HEK293 (cell line): Measurements from ENCODE around the gene YIPF2.
A peak's percentile ranks its signal among the peaks of the same experiment; 100 is the strongest.

ENCODE experiments used
- CTCF ChIA-PET: fragments of 350-600 bp; formaldehyde crosslinking; extraction: SDS; loops from one replicate; lab custom pipeline; 2021; ENCODE audit warnings: antibody characterized with exemption; lab: Yijun Ruan, JAX
- POLR2A ChIA-PET: fragments of 300-600 bp; formaldehyde crosslinking; extraction: SDS; loops from one replicate; lab custom pipeline; 2020; ENCODE audit warnings: antibody characterized with exemption, inconsistent platforms; lab: Yijun Ruan, JAX
- H3K27ac ChIP-seq: fragments of 200-500 bp; sonication (Bioruptor generic); 2 replicates; pipeline ENCODE4 v1.5.1; 2014; ENCODE audit warnings: low read depth, low read length, control low read depth, inconsistent platforms; ENCODE audit errors: extremely low read depth
- H3K36me3 ChIP-seq, 2 experiments: fragments of 200-500 bp in 1 of 2; sonication (Bioruptor generic) in 1 of 2; 1 replicate in 1 of 2; 2 replicates in 1 of 2; pipeline ENCODE4 v1.5.1; 2014 to 2017; ENCODE audit warnings: inconsistent platforms in 2 of 2, low read length in 2 of 2; ENCODE audit not compliant: control insufficient read depth in 2 of 2, insufficient read depth in 1 of 2
- H3K4me1 ChIP-seq: fragments of 200-500 bp; sonication (Bioruptor generic); 2 replicates; pipeline ENCODE4 v1.5.1; 2014; ENCODE audit warnings: mild to moderate bottlenecking, low read length, inconsistent platforms; ENCODE audit not compliant: control insufficient read depth, insufficient read depth
- H3K4me3 ChIP-seq: 2 replicates; pipeline ENCODE4 v1.5.1; 2011; ENCODE audit warnings: low read depth, mild to moderate bottlenecking, control low read depth, low read length, moderate library complexity
- H3K9me3 ChIP-seq: fragments of 200-500 bp; sonication (Bioruptor generic); 2 replicates; pipeline ENCODE4 v1.5.1; 2014; ENCODE audit warnings: low read depth, low read length, inconsistent platforms; ENCODE audit not compliant: control insufficient read depth, insufficient read depth
- AEBP2 ChIP-seq: fragments of 450-650 bp; formaldehyde crosslinking; IDR thresholded peaks from 2 replicates; pipeline ENCODE4 v1.5.1; 2016; ENCODE audit warnings: missing biosample characterization, missing genetic modification characterization, borderline replicate concordance
- GLIS1 ChIP-seq: fragments of 450-650 bp; formaldehyde crosslinking; IDR thresholded peaks from 2 replicates; pipeline ENCODE4 v1.5.1; 2016; ENCODE audit warnings: missing biosample characterization, missing genetic modification characterization
- GLIS2 ChIP-seq: fragments of 450-650 bp; formaldehyde crosslinking; IDR thresholded peaks from 2 replicates; pipeline ENCODE4 v1.5.1; 2016; ENCODE audit warnings: missing biosample characterization, missing genetic modification characterization
- OVOL3 ChIP-seq: fragments of 450-650 bp; formaldehyde crosslinking; IDR thresholded peaks from 2 replicates; pipeline ENCODE4 v1.5.1; 2016; ENCODE audit warnings: missing biosample characterization, missing genetic modification characterization
- TSHZ1 ChIP-seq: fragments of 450-650 bp; formaldehyde crosslinking; IDR thresholded peaks from 2 replicates; pipeline ENCODE4 v1.5.1; 2016; ENCODE audit warnings: missing biosample characterization, missing genetic modification characterization, borderline replicate concordance
- ZBTB17 ChIP-seq: fragments of 450-650 bp; formaldehyde crosslinking; IDR thresholded peaks from 2 replicates; pipeline ENCODE4 v1.5.1; 2016; ENCODE audit warnings: missing biosample characterization, missing genetic modification characterization
- ZNF18 ChIP-seq: fragments of 450-650 bp; formaldehyde crosslinking; IDR thresholded peaks from 2 replicates; pipeline ENCODE4 v1.5.1; 2016; ENCODE audit warnings: missing biosample characterization, missing genetic modification characterization
- ZNF214 ChIP-seq: fragments of 450-650 bp; formaldehyde crosslinking; IDR thresholded peaks from 2 replicates; pipeline ENCODE4 v1.5.1; 2017; ENCODE audit warnings: missing biosample characterization, mild to moderate bottlenecking, missing genetic modification characterization, borderline replicate concordance
- ZNF24 ChIP-seq: fragments of 450-650 bp; formaldehyde crosslinking; IDR thresholded peaks from 2 replicates; pipeline ENCODE4 v1.5.1; 2016; ENCODE audit warnings: missing biosample characterization, missing genetic modification characterization
- ZNF280C ChIP-seq: fragments of 450-650 bp; formaldehyde crosslinking; IDR thresholded peaks from 2 replicates; pipeline ENCODE4 v1.5.1; 2016; ENCODE audit warnings: missing biosample characterization, missing genetic modification characterization
- ZNF366 ChIP-seq: fragments of 450-650 bp; formaldehyde crosslinking; conservative IDR thresholded peaks from 2 replicates; pipeline ENCODE4 v1.5.1; 2016; ENCODE audit warnings: missing biosample characterization, missing genetic modification characterization
- ZNF449 ChIP-seq: fragments of 450-650 bp; formaldehyde crosslinking; IDR thresholded peaks from 2 replicates; pipeline ENCODE4 v1.5.1; 2017; ENCODE audit warnings: missing biosample characterization, mild to moderate bottlenecking, missing genetic modification characterization, moderate library complexity
- ZNF501 ChIP-seq: fragments of 450-650 bp; formaldehyde crosslinking; IDR thresholded peaks from 2 replicates; pipeline ENCODE4 v1.5.1; 2016; ENCODE audit warnings: missing biosample characterization, missing genetic modification characterization
- ZNF530 ChIP-seq: fragments of 450-650 bp; formaldehyde crosslinking; IDR thresholded peaks from 2 replicates; pipeline ENCODE4 v1.5.1; 2016; ENCODE audit warnings: low read depth, missing biosample characterization, missing genetic modification characterization
- ZNF610 ChIP-seq: fragments of 450-650 bp; formaldehyde crosslinking; IDR thresholded peaks from 2 replicates; pipeline ENCODE4 v1.5.1; 2016; ENCODE audit warnings: missing biosample characterization, missing genetic modification characterization, borderline replicate concordance
- ZNF658 ChIP-seq: fragments of 450-650 bp; formaldehyde crosslinking; IDR thresholded peaks from 2 replicates; pipeline ENCODE4; 2016; ENCODE audit warnings: missing biosample characterization, missing genetic modification characterization
- ZNF692 ChIP-seq: fragments of 450-650 bp; formaldehyde crosslinking; IDR thresholded peaks from 2 replicates; pipeline ENCODE4 v1.5.1; 2016; ENCODE audit warnings: missing biosample characterization, missing genetic modification characterization
- ZSCAN4 ChIP-seq: fragments of 450-650 bp; formaldehyde crosslinking; IDR thresholded peaks from 2 replicates; pipeline ENCODE4 v1.5.1; 2017; ENCODE audit warnings: missing biosample characterization, missing genetic modification characterization

YIPF2 gene

DNA sequence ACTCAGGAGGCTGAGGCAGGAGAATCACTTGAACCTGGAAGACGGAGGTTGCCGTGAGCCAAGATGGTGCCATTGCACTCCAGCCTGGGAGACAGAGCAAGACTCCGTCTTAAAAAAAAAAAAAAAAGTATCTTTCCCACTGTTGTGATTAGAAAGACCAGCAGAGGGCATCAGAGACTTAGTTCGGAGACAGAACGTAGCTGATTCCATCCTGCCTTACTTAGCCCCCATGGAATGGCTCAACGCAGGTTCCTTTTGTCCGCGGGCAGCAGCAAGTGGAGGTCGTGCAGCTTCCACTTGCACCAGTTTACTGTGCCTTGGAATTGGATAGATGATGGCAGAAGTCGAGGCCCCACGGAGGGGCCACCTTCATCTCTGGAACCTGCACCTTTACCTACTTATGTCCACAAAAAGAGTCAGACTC lies 8.2 kb upstream of the YIPF2 start (continued):
- TF ChIP-seq ZNF280C (tag by site-specific recombination) (no peak), GLIS2 (tag by site-specific recombination) (no peak), ZNF692 (no peak), ZSCAN4 (tag by site-specific recombination) (no peak), ZNF214 (tag by site-specific recombination) (no peak), OVOL3 (tag by site-specific recombination) (no peak), ZNF366 (tag by site-specific recombination) (no peak), ZNF18 (tag by site-specific recombination) (no peak), ZNF501 (no peak)
- TF ChIP-seq, all 188 proteins: peak for 24

- no peaks in the 10 kb centered on the region for H3K9me3 ChIP-seq
- no peak overlapping the region for H3K4me3 ChIP-seq
- peaks cover 9 to 21% of the 10 kb centered on the region in 2 experiments for H3K36me3 ChIP-seq
- H3K4me1 ChIP-seq: no peaks in the 10 kb centered on the region; the same call in 1 of the 2 replicates
- ChIA-PET POLR2A (interaction anchor here (1.0 to 1.4 kb wide), 3 partner anchors 8 to 154 kb away, joined by 3 to 5 read pairs (median 3); partner anchors contain the start of gene LDLR), CTCF (interaction anchor here (0.6 to 3.5 kb wide), 18 partner anchors 9 to 693 kb away, joined by 3 to 22 read pairs (median 4); partner anchors contain the start of gene SMARCA4)
- TF ChIP-seq GLIS1 (tag by site-specific recombination) (0 out of 2 replicates have a peak, but pooled peaks have one; percentile 16), TSHZ1 (tag by site-specific recombination) (no peak), ZNF24 (tag by site-specific recombination) (no peak), AEBP2 (no peak), ZNF610 (tag by site-specific recombination) (no peak), ZBTB17 (tag by site-specific recombination) (0 out of 2 replicates have a peak, but pooled peaks have one; percentile 27), ZNF530 (tag by site-specific recombination) (no peak), ZNF658 (tag by site-specific recombination) (no peak), ZNF449 (tag by site-specific recombination) (peak; percentile 34; the same call in 1 of the 2 replicates)
- no peak overlapping the region for H3K27ac ChIP-seq
These were observed 7.1 kb upstream of the YIPF2 start for GRCh38 chr19:10935371-10936059.
